SW480 (cell line): ENCODE measurements around the gene OSBPL5.
A peak's percentile ranks its signal among the peaks of the same experiment; 100 is the strongest.
"Not testable (repeated sequence)": the region's sequence is repeated elsewhere in the genome, so short reads cannot be mapped to it uniquely, and the experiment has no call there.

ENCODE experiments used
- DNase-seq: peaks from one replicate; pipeline ENCODE4 v3.0.0-alpha.2; 2016; ENCODE audit warnings: low spot score

The OSBPL5 gene

GRCh38 chr11:3080733-3081385 is 84.3 kb downstream of the OSBPL5 start:
- DNase-seq = no peak

- DNase-seq = no peak
These were observed 85.0 kb downstream of the OSBPL5 start for GRCh38 chr11:3080104-3080503.

- no peak for DNase-seq
These were observed 87.2 kb downstream of the OSBPL5 start for GRCh38 chr11:3077846-3078440.

- no peak for DNase-seq
These were observed 87.8 kb downstream of the OSBPL5 start for GRCh38 chr11:3077189-3077836.

- DNase-seq = no peak
These were observed 90.1 kb downstream of the OSBPL5 start for GRCh38 chr11:3074912-3075589.

GRCh38 chr11:3073029-3073435 is 92.1 kb downstream of the OSBPL5 start:
- DNase-seq = no peak

GRCh38 chr11:3069425-3069824 is 95.7 kb downstream of the OSBPL5 start:
- DNase-seq = no peak

GRCh38 chr11:3066308-3066707 is 98.8 kb downstream of the OSBPL5 start:
- DNase-seq = not testable (repeated sequence)

GRCh38 chr11:3064709-3065108 is 100.4 kb downstream of the OSBPL5 start:
- not testable (repeated sequence) for DNase-seq

- DNase-seq = not testable (repeated sequence)
These were observed 101.2 kb downstream of the OSBPL5 start for GRCh38 chr11:3063876-3064275.

GRCh38 chr11:3063432-3063831 is 101.7 kb downstream of the OSBPL5 start:
- not testable (repeated sequence) for DNase-seq

GRCh38 chr11:3060436-3061025 is 104.6 kb downstream of the OSBPL5 start:
- no peak for DNase-seq

- no peak for DNase-seq
These were observed 106.1 kb downstream of the OSBPL5 start for GRCh38 chr11:3058753-3059664.

GRCh38 chr11:3057069-3057963 is 107.8 kb downstream of the OSBPL5 start, which contains the start of gene CARS1:
TSS of gene CARS1 (minus strand) at chr11:3057423. CDS start at chr11:3057367, 56 bp downstream.
- DNase-seq = peak; percentile 93

GRCh38 chr11:3056296-3057068 is 108.6 kb downstream of the OSBPL5 start:
- peak; percentile 24 for DNase-seq

- DNase-seq = no peak
These were observed 109.2 kb downstream of the OSBPL5 start for GRCh38 chr11:3055891-3056290.

GRCh38 chr11:3052567-3052966 is 112.5 kb downstream of the OSBPL5 start:
- DNase-seq = no peak

GRCh38 chr11:3052109-3052479 is 113.0 kb downstream of the OSBPL5 start:
- DNase-seq = no peak
